Lower leg skin (tissue), 3 donors: ENCODE data around the gene NFIX.

Experiments used
- POLR2A ChIP-seq, 2 donors: fragments of 450-650 bp; IDR thresholded peaks; one replicate each; pipeline ENCODE4 v1.6.1; 2016 to 2017; ENCODE audit warnings: antibody characterized with exemption in 2 of 2, mild to moderate bottlenecking in 1 of 2, moderate library complexity in 1 of 2
- TF ChIP-seq, protein P1 (sequence below), 3 donors: fragments of 450-650 bp; IDR thresholded peaks; one replicate each; pipeline ENCODE4 v1.5.1; 2016; ENCODE audit warnings: antibody characterized with exemption in 3 of 3, mild to moderate bottlenecking in 3 of 3, moderate library complexity in 2 of 3

DNA sequence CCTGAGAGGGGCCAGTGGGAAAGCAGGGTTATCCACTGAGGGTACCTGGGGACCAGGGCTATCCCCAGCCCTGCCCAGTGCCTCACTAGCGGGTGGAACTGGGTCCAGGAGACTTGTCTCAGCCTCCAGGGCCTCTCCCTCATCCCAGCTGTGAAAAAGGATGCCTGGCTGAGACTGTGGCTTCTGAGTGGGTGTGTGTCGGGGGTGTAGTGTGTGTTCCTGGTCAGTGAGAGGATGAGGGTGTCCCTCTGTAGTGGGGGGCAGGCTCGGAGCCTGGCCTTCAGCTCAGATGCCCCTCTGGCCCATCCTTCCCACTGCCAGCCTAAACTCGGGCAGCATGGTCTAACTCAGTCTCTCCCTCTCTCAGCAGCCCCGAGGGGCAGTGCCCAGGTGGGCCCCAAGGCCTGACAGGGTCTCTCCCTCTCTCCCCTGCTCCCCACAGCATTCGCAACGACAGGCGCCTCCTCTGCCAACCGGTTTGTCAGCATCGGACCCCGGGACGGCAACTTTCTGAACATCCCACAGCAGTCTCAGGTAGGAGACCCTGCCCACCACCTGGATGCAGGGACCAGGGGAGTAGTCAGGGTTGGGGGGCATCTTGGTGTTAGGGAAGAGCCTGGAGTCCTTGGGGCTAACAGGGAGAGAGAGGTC lies 94.7 kb downstream of the NFIX start:
- TF ChIP-seq, protein P1, sequence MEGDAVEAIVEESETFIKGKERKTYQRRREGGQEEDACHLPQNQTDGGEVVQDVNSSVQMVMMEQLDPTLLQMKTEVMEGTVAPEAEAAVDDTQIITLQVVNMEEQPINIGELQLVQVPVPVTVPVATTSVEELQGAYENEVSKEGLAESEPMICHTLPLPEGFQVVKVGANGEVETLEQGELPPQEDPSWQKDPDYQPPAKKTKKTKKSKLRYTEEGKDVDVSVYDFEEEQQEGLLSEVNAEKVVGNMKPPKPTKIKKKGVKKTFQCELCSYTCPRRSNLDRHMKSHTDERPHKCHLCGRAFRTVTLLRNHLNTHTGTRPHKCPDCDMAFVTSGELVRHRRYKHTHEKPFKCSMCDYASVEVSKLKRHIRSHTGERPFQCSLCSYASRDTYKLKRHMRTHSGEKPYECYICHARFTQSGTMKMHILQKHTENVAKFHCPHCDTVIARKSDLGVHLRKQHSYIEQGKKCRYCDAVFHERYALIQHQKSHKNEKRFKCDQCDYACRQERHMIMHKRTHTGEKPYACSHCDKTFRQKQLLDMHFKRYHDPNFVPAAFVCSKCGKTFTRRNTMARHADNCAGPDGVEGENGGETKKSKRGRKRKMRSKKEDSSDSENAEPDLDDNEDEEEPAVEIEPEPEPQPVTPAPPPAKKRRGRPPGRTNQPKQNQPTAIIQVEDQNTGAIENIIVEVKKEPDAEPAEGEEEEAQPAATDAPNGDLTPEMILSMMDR (IDR thresholded peaks at IDR 0.05) = no peak
- no peak for TF ChIP-seq POLR2A (IDR thresholded peaks at IDR 0.05)
